ENCODE results near the gene NOL11.
"Not testable (repeated sequence)": the region's sequence is repeated elsewhere in the genome, so short reads cannot be mapped to it uniquely, and the experiment has no call there.

Gene NOL11

DNA sequence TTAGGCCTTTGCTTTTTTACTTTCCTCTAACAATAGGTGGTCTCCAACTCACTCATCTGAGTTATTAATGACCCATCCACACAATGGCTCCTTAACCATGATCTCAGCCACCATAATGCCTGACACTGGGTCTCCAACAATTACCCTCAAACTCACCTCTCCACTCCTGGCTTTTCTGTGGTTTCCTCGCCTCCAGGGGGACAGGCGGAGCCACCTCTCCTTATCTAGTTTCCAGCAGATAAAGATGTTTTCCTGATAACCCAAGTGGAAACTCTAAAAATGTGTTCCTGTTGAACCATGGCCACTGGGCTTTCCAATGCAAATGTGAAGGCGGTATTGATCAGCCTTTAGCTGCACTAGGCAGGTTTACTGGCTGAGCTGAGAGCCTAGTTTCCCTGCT lies 9.4 kb upstream of the NOL11 start:
- no peak for DNase-seq (ENCODE audit: low read depth, low spot score)

DNA sequence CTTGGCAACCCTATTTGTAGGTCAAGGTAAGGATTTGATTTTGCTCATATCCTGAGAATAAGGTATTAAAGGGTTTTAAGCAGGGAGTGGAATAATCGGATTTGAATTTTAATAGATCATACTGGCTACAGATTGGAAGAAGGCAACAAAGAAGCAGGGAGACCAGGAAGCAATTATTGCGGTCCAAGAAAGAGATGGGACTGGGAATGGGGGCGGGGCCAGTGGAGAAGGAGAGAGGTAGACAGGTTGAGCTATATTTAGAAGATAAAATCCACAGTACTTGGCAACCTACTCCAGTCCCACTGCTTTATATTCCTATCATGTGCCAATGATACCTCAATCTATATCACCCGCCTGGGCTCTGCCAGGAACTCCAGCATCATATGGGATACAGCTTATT lies 5.8 kb upstream of the NOL11 start:
- no peak for DNase-seq (ENCODE audit: low read depth, low spot score)

DNA sequence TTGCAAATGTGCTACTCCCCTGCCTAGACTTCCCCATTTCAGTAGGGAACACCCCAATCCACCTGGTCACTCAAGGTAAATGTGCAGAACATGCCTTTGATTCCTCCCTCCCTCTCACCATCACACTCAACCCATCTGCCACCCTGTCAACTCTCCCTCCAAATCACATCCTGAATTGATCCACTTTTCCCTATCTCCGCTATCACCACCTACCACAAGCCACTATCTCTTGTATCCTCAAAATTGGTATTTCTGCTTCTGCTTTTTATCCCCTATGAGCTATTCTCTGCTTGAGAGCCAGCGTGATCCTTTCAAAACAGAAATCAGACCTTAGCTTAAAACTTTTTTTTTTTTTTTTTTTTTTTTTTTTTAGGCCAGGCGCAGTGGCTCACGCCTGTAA lies 5.4 kb upstream of the NOL11 start:
- DNase-seq (ENCODE audit: low read depth, low spot score), result no peak

DNA sequence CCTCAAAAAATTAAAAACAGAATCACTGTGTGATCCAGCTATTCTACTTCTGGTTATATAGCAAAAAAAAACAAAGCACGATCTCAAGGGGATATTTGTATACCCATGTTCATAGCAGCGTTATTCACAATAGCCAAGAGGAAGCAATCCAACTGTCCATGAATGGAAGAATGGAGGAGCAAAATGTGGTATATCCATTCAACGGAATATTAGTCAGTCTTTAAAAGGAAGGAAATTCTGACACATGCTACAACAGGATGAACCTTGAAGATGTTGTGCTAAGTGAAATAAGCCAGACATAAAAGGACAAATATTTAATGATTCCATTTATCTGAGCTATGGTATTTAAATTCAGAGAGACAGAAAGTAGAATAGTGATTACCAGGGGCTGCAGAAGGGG lies 4.6 kb upstream of the NOL11 start:
- no peak for DNase-seq (ENCODE audit: low read depth, low spot score)

DNA sequence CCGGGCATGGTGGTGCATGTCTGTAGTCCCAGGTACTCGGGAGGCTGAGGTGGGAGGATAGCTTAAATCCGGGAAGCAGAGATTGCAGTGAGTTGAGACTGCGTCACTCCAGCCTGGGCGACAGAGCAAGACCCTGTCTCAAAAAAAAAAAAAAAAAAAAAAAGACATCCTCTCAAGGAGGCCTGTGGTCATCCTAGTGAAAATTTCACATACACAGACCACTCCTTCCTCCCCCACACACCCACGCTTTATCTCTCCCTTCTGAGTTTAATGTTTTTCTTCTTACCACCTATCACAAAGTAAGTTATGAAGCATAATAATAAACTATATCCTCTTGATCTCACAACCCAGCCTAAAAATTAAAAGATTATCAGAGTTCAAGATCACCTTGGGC lies 1.3 kb upstream of the NOL11 start:
- DNase-seq (ENCODE audit: low read depth, low spot score), result no peak

DNA sequence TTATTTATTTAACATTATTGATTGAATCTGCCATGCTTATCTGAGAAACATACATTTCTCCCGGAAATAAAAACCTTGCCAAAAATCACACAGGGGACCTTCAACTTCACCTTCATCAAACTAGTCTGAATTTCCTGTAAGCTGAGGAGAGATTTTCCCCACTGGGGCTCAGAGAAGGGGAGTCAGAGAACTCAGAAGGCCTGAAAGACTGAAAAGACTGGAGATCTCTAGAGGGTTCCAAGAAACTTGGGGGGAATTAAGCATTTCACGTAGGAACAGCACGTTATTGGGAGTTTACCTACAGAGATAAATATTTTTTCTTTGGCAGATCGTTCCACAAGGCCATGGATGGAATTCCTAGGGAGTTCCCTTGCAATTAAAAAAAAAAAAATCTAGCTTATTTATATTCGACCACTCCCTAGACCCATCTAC lies 528 bp upstream of the NOL11 start:
- no peak for DNase-seq (ENCODE audit: low read depth, low spot score)

DNA sequence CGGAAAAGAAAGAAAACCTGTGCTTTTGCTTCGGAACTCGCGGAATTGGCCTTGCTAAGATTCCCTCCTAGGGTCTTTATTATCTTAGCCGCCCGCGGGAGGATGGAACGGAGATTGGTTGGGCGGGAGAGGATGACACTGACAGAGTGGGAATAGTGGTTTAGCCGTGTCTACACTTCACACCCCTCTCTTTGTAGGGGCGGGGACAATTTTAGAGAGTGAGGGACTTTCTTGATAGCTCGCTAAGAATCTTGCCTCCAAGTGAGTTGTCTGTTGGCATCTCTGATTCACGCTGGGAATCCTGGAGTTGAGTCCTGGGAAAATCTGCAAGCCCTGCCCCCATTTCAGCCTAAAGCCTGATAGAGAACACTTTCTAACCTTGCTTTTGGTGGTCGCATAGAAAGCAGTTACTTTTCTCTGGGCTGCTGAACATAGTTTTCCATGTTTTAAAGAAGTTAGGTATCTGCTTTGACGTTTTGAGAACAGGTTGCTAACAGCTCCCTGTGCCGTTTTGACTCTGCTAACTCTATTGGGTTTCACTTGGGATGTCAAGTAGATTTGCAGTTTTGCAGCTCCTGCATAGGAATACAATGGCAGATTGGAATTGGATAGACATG lies 697 bp downstream of the NOL11 start:
- DNase-seq (ENCODE audit: low read depth, low spot score), result no peak

DNA sequence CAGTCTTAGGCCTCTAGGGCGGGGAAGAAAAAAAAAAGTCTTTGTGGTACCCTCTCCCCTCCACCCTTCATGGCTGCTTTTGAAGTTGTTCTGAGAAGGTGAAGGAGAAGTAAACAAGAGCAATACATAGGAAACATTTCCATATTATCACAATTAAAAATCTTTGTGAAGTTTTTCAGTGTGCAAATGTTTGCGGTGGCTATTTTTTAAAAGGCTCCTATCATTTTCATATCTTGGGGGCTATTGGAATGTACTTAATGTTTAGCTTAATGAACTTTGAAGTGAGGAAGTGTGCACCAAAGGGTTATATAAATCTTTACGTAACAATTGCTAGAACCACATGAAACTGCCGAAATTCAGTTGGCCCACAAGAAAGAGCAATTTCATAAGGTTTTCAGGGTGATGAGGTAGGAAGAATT lies 7.6 kb downstream of the NOL11 start:
- no peak for DNase-seq (ENCODE audit: low read depth, low spot score)

DNA sequence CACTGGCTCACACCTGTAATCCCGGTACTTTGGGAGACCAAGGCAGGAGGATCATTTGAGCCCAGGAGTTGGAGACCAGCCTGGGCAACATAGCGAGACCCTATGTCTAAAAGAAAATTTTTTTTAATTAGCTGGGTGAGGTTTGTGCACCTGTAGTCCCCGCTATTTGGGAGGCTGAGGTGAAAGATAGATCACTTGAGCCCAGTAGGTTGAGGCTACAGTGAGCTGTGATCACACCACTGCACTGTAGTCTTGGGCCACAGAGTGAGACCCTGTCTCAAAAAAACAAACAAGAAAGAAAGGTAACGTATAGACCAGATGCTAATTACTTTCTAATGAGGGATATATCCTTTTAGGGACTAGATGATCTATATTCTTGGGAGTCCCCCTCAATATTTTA lies 8.1 kb downstream of the NOL11 start:
- DNase-seq (ENCODE audit: low read depth, low spot score), result no peak

DNA sequence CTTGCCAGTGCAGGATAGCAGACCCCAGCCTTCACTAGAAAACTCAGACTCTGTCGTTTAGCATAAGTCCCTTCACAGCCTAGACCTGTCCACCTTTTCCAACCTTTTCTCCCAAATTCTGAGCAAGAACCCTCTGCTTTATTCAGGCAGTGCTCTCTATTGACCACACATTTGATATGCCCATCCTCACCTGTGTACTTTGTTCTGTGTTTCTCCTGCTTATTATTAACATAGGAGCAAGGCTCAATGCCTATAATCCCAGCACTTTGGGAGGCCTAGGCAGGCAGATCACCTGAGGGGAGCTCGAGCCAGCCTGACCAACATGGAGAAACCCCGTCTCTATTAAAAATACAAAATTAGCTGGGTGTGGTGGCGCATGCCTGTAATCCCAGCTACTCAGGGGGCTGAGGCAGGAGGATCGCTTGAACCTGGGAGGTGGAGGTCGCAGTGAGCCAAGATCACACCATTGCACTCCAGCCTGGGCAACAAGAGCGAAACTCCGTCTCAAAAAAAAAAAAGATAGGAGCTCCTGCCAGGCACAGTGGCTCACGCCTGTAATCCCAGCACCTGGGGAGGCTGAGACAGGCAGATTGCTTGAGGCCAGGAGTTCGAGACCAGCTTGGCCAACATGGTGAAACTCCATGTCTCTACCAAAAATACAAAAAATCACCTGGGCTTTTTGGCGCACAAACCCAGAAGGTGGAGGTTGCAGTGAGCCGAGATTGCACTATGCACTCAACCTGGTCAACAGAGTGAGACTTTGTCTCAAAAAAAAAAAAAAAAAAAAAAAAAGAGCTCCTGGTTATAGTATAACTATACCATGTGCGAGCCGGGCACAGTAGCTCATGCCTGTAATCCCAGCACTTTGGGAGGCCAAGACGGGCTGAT lies 9.7 kb downstream of the NOL11 start:
- not testable (repeated sequence) for DNase-seq (ENCODE audit: low read depth, low spot score)

DNA sequence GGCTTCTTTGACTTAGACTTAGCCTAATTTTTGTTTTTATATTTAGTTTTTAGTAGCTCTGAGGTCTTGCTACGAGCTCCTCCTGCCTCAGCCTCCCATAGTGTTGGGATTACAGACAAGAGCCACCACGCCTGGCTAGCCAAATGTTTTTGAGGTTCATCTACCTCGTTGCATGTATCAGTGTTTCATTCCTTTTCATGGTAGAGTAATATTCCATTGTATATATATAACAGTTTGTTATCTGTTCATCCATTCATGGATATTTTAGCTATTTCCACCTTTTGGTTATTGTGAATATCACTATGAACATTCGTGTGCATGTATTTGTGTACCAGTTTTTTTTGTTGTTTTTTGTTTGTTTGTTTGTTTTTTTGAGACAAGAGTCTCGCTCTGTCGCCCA lies 12.2 kb downstream of the NOL11 start:
- DNase-seq (ENCODE audit: low read depth, low spot score), result no peak

DNA sequence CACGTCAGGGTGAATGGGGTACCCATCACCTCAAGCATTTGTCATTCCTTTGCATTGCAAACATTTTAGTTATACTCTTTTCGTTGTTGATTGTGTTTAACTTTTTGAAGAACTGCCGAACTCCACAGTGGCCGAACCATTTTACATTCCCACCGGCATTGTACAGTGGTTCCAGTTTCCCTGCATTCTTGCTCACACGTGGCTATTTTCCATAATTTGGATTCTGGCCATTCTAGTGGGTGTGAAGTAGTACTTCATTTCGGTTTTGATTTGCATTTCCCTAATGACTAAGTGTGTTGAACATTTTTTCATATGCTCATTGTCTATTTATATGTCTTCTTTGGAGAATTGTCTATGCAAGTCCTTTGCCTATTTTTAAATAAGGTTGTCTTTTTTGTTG lies 13.0 kb downstream of the NOL11 start:
- no peak for DNase-seq (ENCODE audit: low read depth, low spot score)

DNA sequence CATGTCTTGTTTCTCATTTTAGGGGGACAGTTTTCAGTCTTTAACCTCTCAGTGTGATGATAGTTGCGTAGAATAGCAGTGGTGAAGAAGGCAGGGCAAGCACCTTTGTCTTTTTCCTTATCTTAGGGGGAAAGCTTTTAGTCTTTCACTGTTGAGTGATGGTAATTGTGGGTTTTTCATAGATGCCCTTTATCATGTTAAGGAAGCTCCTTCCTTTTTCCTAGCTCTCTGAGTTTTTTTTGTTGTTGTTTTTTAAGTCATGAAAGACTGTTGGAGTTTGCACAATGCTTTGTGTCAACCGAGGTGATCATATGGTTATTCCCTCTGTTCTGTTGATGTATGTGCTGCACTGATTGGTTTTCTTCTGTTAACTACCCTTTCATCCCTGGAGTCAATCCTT lies 15.7 kb downstream of the NOL11 start:
- DNase-seq (ENCODE audit: low read depth, low spot score), result no peak

DNA sequence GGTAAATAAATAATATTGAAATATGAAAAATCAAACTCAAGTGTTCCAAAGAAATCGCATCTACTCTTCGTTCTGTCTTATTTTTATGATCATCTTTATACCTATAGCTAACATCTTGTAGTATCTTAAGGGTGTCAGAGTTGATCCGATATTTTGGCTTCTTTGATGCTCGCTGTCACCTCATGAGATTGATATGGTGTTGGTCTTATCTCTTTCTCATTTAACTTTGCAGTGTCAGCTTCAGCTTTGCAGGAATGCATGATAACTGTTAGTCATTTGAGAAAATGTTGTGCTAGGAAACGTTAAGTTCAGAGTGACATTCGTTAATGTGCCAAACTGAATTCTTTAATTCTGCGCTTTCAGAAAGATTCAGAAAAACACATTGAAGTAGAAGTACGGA lies 19.4 kb downstream of the NOL11 start:
- DNase-seq (ENCODE audit: low read depth, low spot score), result no peak

DNA sequence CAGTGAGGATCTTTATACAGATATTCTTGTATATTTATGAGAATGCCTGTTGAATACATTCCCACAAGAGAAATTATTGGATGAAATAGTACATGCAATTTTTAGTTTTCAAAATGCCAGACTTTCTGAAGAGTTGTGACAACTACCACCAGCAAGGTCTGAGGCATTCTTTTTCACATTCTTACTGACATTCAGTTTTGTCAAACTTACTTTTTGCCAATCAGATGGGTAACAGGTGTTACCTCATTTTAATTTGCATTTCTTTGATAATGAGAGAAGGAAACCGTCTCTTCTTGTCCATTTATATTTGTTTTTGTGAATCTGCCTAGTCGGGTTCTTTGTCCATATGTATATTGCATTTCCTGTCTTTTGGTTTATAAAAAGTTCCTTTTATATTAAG lies 24.3 kb downstream of the NOL11 start:
- no peak for DNase-seq (ENCODE audit: low read depth, low spot score)

DNA sequence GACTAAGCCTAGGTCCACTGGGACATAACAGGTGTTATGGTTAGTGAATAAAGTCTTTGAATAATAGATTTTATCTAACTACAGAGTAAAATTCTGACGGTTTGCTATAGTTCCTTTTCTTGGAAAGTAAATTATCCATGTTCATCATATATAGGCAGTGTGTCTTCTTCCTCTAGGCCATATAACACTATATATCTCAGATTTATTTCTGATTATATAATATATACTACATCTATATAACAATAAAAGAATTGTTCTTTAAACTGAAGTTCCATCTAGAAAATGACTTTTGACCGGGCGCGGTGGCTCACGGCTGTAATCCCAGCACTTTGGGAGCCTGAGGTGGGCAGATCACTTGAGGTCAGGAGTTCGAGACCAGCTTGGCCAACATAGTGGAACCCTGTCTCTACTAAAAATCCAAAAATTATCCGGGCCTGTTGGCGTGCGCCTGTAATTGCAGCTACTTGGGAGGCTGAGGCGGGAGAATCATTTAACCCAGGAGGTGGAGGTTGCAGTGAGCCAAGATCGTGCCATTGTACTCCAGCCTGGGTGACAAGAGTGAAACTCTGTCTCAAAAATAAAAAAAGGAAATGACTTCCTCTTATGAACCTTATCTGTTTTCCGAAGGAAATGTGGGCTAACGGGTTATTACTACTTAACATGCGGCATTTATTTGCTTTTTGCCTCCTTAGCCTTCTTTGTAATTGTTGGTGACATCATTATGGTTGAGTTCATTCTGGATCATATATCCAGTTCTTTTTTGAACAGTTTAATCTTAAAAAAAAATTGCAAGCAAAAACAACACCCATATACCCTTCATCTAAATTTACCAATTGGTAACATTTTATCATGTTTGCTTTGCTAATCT lies 29.2 kb downstream of the NOL11 start:
- DNase-seq (ENCODE audit: low read depth, low spot score), result no peak

DNA sequence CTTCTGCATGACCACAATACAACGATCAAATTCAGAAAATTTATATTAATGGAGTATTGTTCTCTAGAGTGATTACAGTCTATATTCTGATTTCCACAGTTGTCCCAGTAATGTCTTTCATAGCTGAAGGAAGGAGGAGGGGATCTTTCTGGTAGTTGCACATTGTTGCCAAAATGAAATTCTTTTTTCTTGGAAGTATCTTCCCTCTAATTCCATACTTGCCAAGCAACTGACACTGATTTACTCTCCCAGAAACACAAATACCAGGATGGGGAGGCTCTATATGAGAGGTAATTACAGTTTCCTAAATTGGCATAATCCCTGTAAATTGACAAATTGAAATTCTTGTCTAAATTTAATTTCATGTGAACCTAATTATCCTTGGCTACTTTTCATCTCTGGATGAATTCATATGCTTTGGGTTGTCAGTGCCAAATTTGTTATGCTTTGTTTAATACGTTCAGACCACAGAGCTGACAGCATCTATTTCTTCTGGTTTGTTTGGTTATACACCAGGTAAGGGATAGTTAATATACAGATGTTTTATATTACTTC lies 30.0 kb downstream of the NOL11 start:
- no peak for DNase-seq (ENCODE audit: low read depth, low spot score)

DNA sequence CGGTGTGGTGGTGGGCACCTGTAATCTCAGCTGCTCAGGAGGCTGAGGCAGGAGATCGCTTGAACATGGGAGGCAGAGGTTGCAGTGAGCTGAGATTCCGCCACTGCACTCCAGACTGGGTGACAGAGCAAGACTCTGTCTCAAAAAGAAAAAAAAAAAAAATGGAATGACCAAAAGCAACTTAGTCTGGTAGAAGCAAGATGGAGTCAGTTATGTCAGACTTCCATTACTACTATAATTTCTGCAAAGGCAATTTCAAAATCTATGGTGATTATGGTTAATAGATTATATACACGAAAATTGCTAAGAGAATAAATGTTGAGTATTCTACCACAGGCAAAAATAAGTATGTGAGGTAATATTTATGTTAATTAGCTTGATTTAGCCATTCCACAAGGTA lies 32.3 kb downstream of the NOL11 start:
- DNase-seq (ENCODE audit: low read depth, low spot score), result no peak

DNA sequence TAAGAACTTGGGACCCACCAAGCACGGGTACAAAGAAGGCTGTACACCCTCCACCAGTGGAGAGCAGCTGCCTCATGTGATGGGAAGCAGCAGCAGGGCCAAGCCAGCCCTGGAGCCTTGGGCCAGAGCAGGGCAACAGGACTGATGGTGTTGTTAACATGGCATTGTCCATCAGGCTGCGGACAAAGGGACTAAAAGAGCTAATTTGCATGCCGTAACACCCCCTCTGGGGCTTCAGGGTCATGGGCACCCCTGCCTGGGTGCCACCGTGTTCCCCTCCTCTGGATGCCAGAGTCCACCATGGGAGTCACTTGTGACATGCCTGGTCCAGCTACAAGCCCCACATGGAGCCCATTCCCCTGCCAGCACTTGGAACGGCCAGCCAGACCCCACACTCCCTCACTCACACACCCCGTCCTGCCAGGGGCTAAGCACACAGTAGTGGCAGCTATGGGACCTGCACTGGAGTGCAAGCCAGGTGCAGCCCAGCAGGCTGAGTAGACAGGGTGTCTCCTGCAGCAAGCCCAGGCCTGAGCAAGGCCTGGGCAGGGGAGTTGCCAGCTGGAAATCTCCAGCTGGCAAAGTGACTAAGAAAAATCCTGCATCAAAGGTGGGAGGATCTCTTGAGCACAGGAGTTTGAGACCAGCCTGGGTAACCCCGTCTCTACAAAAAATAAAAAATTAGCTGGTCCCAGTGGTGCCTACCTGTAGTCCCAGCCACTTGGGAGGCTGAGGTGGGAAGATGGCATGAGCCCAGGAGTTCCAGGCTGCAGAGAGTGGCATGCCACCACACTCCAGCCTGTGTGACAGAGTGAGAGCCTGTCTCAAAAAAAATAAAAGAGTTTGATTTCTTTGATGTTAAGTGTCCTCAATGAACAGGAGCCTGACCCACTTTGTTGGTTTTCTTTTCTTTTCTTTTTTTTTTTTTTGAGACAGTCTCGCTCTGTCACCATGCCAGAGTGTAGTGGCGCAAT lies 33.7 kb downstream of the NOL11 start:
- no peak for DNase-seq (ENCODE audit: low read depth, low spot score)

DNA sequence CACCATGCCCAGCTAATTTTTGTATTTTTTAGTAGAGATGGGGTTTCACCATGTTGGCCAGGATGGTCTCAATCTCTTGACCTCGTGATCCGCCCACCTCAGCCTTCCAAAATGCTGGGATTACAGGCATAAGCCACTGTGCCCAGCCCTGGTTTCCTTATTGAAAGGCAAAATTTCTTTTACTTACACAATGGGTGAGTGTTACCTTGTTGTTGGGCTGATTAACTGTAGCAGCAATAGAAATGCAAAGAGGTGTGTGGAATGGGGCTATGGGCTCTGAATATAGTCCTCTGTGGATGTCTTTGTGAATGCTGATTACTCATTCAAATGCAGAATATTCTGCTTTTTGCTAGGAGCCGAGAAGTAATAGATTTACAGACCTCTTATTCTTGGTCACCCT lies 34.4 kb downstream of the NOL11 start:
- not testable (repeated sequence) for DNase-seq (ENCODE audit: low read depth, low spot score)

DNA sequence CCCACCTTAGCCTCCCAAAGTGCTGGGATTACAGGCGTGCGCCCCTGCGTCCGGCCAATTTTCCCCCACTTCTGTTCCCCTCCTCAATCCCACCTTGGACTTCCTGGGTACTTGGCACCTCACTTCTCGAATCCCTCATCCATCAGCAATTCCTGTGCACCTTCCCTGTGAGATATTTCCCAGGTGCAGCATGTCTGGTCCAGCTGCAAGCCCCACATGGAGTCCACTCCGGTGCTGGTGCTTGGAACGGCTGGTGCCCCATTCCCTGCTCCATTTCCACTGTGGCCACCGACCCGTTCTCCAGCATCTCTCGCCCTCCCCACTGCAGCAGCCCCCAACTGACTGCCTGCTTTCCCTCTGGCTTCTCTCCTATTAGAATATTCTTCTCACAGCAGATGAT lies 35.3 kb downstream of the NOL11 start:
- DNase-seq (ENCODE audit: low read depth, low spot score), result no peak

Data from astrocyte of the hippocampus (primary cell).